Measurements from ENCODE around the gene CDK6. TPM values are rescaled to one million over a fixed set of nuclear protein-coding genes. Genes with fewer than 3 reads are reported as not detected.

The CDK6 gene
- total and polyA plus RNA-seq, 2 of the 8 experiments (the other 6 are each of a cell fraction or from before 2014, with no cell fraction given) = 5.9 to 18.9 TPM

GRCh38 chr7:92704858-92705257 lies 131.5 kb downstream of the CDK6 start:
- FAIRE-seq = no peak
- 0 out of 2 replicates have a peak, but pooled peaks cover 2% of the 10 kb centered on the region for H3K23me2 ChIP-seq (ENCODE audit: low read depth, low read length)
- CTCF ChIA-PET (ENCODE audit: partially characterized antibody) = interaction anchor here (0.5 to 0.8 kb wide), 2 partner anchors 45 to 205 kb away, joined by 3 read pairs; no protein-coding TSS in a partner anchor

More at GRCh38 chr7:92704858-92705257, 131.5 kb downstream of the CDK6 start:
- H3K4me3 ChIP-seq (ENCODE audit: extremely low read depth in 1 of 4, insufficient read depth in 2 of 4, low read depth in 3 of 4, low read length in 4 of 4) = no peak overlapping the region
- no peaks in the 10 kb centered on the region; the same call in 1 of the 2 replicates for H3K79me1 ChIP-seq (ENCODE audit: low read depth, low read length)
- H3K36me3 ChIP-seq (ENCODE audit: control insufficient read depth in 2 of 4, insufficient read depth in 4 of 4, low read length in 3 of 4) = no peaks in the 10 kb centered on the region
- peaks cover 0 to 2% (median 0%) of the 10 kb centered on the region in 4 experiments; a peak in 1 of 7 replicates for H3K4me1 ChIP-seq (replicated peaks in 1 of 4; ENCODE audit: control insufficient read depth in 3 of 4, insufficient read depth in 4 of 4, low read length in 3 of 4)
- TF ChIP-seq ZNF274 (IDR thresholded peaks at IDR 0.05; ENCODE audit: borderline replicate concordance, extremely low read depth, low read length) (no peak), PHF8 (conservative IDR thresholded peaks at IDR 0.05; ENCODE audit: low read depth, low read length) (no peak), SP1 (IDR thresholded peaks at IDR 0.05; ENCODE audit: low read depth, low read length) (no peak), SP2 (IDR thresholded peaks at IDR 0.05; ENCODE audit: low read length) (no peak), RXRA (IDR thresholded peaks at IDR 0.05; ENCODE audit: insufficient read depth, low read depth, low read length) (no peak), TAF1 (IDR thresholded peaks at IDR 0.05; ENCODE audit: low read depth, low read length) (no peak), GABPA (IDR thresholded peaks at IDR 0.05; ENCODE audit: borderline replicate concordance, insufficient read depth, low read length) (no peak), EZH2 (IDR thresholded peaks at IDR 0.05; ENCODE audit: low read depth, low read length, severe bottlenecking) (no peak), CHD1 (IDR thresholded peaks at IDR 0.05; ENCODE audit: low read depth, low read length) (no peak), KDM4A (IDR thresholded peaks at IDR 0.05; ENCODE audit: low read depth, low read length, severe bottlenecking) (no peak), FOSL1 (IDR thresholded peaks at IDR 0.05; ENCODE audit: insufficient read depth, low read depth, low read length) (no peak), POU5F1 (IDR thresholded peaks at IDR 0.05; ENCODE audit: low read depth, low read length) (no peak), ATF2 (IDR thresholded peaks at IDR 0.05; ENCODE audit: low read length) (no peak)
- no peak overlapping the region for H4K8ac ChIP-seq (ENCODE audit: extremely low read depth, insufficient read depth, low read length)
- H3K23ac ChIP-seq (ENCODE audit: insufficient read length) = no peak overlapping the region
- no peak overlapping the region for H4K5ac ChIP-seq (ENCODE audit: insufficient read length, low read depth, low read length)
- no peak overlapping the region for H2BK5ac ChIP-seq (ENCODE audit: low read depth, low read length)
- H3K27me3 ChIP-seq (replicated peaks in 1 of 4; ENCODE audit: control insufficient read depth in 3 of 4, extremely low read depth in 1 of 4, insufficient read depth in 3 of 4, low read length in 3 of 4) = no peaks in the 10 kb centered on the region
- no peak overlapping the region for H3K4me2 ChIP-seq (ENCODE audit: insufficient read depth in 1 of 2, low read depth in 2 of 2, low read length in 2 of 2)
- H3K4ac ChIP-seq (replicated peaks; ENCODE audit: insufficient read length, low read depth, low read length) = no peak overlapping the region
- no peak overlapping the region for H2AFZ ChIP-seq (ENCODE audit: low read length)
- no peak overlapping the region for H3K27ac ChIP-seq (ENCODE audit: low read depth, low read length)
- no peak overlapping the region for H3K14ac ChIP-seq (ENCODE audit: insufficient read length)
- H3K9me3 ChIP-seq (ENCODE audit: insufficient read depth in 2 of 2, low read depth in 1 of 2, low read length in 1 of 2) = peaks cover 0 to 4% of the 10 kb centered on the region in 2 experiments; a peak in 1 of 4 replicates
- H2BK20ac ChIP-seq (ENCODE audit: low read length) = no peak overlapping the region
- H3K9ac ChIP-seq (replicated peaks in 1 of 4; ENCODE audit: extremely low read depth in 1 of 4, low read depth in 3 of 4, low read length in 3 of 4) = no peak overlapping the region
- DNase-seq (ENCODE audit: low read depth in 1 of 2, low spot score in 2 of 2) = no peak
- no peak overlapping the region for H3K18ac ChIP-seq (ENCODE audit: extremely low read depth, low read length)
- H2BK15ac ChIP-seq (ENCODE audit: low read length) = no peak overlapping the region
- no peak overlapping the region for H3K56ac ChIP-seq (replicated peaks; ENCODE audit: insufficient read length, low read depth, low read length)
- POLR2A ChIA-PET (ENCODE audit: partially characterized antibody) = no interaction called here
- no peak overlapping the region for H2BK120ac ChIP-seq (replicated peaks; ENCODE audit: low read depth, low read length)
- H3K79me2 ChIP-seq (ENCODE audit: control insufficient read depth in 1 of 2, insufficient read depth in 2 of 2, low read length in 2 of 2) = no peaks in the 10 kb centered on the region
- no peak overlapping the region for H4K91ac ChIP-seq (replicated peaks; ENCODE audit: insufficient read length, low read length)
- H2AK5ac ChIP-seq (ENCODE audit: low read depth, low read length) = no peak overlapping the region
- no peak overlapping the region for H2BK12ac ChIP-seq (ENCODE audit: low read depth, low read length)
- 88% methylated on average over 3 of the region's 3 CpGs; no CpG with 5 or more reads in 1 of the 2 experiments for WGBS, 2 experiments (ENCODE audit: extremely low coverage in 1 of 2, insufficient coverage in 1 of 2, insufficient read length in 1 of 2, insufficient replicate concordance in 2 of 2, low coverage in 1 of 2, low lambda C conversion rate in 2 of 2, missing lambda C conversion rate in 1 of 2)
- no peaks in the 10 kb centered on the region for H4K20me1 ChIP-seq (replicated peaks in 1 of 2; ENCODE audit: control insufficient read depth in 1 of 2, insufficient read depth in 2 of 2, low read length in 2 of 2)

All from H1 (cell line).